Prostate gland (tissue), 2 donors: ENCODE measurements around the gene GLE1. TPM values are rescaled to one million over a fixed set of nuclear protein-coding genes. Genes with fewer than 3 reads are reported as not detected.

Source experiments
- DNase-seq: peaks from one replicate; pipeline ENCODE4 v3.0.0-alpha.2; 2019; ENCODE audit warnings: low spot score
- H3K27ac ChIP-seq, 2 donors: fragments of 200-600 bp; sonication (generic); 2 replicates each; pipeline ENCODE4 v1.5.1; 2017 to 2019
- H3K27me3 ChIP-seq: fragments of 200-600 bp; sonication (generic); replicated peaks from 2 replicates; pipeline ENCODE4 v1.5.1; 2019; ENCODE audit not compliant: insufficient read depth
- H3K36me3 ChIP-seq, 2 donors: fragments of 200-600 bp; sonication (generic); 1 replicate in 1 of 2; 2 replicates in 1 of 2; pipeline versions ENCODE4 v1.5.1 to v1.8.1; 2017 to 2019
- H3K4me1 ChIP-seq: fragments of 200-600 bp; sonication (generic); replicated peaks from 2 replicates; pipeline ENCODE4 v1.5.1; 2019
- H3K4me3 ChIP-seq, 2 donors: fragments of 200-600 bp; sonication (generic); 2 replicates each; pipeline ENCODE4 v1.5.1; 2017 to 2019
- H3K9me3 ChIP-seq: fragments of 200-600 bp; sonication (generic); 2 replicates; pipeline ENCODE4 v1.5.1; 2017
- CTCF ChIP-seq, 4 experiments: fragments of 200-600 bp in 2 of 4; fragments of 450-650 bp in 2 of 4; sonication (generic) in 2 of 4; IDR thresholded peaks; 1 replicate in 3 of 4; 2 replicates in 1 of 4; pipeline ENCODE4 v1.5.1; 2016 to 2019; ENCODE audit warnings: antibody characterized with exemption in 4 of 4, mild to moderate bottlenecking in 2 of 4, moderate library complexity in 2 of 4
- POLR2A ChIP-seq: fragments of 450-650 bp; IDR thresholded peaks from one replicate; pipeline ENCODE4 v1.6.1; 2016; ENCODE audit warnings: antibody characterized with exemption, mild to moderate bottlenecking
- POLR2AphosphoS5 ChIP-seq: sonication (generic); formaldehyde crosslinking; IDR thresholded peaks from one replicate; pipeline ENCODE4 v1.6.1; 2017; ENCODE audit warnings: antibody characterized with exemption
- WGBS: methylation state at CpG from one replicate; pipeline ENCODE4 v1.1.5; 2018; 5-methylcytosine and 5-hydroxymethylcytosine counted together
- intact Hi-C: fragments of 100-400 bp; cut with DNase I; formaldehyde crosslinking; loops from one replicate; pipeline ENCODE4 v1.14.2; 2022
- total RNA-seq, 2 donors: library from RNA; depleted of rRNA; stranded (reverse); fragments of >200 nt; gene quantifications; one replicate each; pipeline ENCODE4 v1.1.0, GENCODE V29; 2016

The GLE1 gene
- total RNA-seq, 2 donors from 2014 or later = 31.5 to 34.2 TPM

- DNase-seq = no peak
- no peak overlapping the region for H3K4me3 ChIP-seq
- H3K27ac ChIP-seq = no peak overlapping the region
- TF ChIP-seq CTCF (IDR thresholded peaks at IDR 0.05) (no peak), POLR2A (no peak), POLR2AphosphoS5 (no peak)
- H3K4me1 ChIP-seq = no peaks in the 10 kb centered on the region
- no peaks in the 10 kb centered on the region for H3K27me3 ChIP-seq
- 99% methylated on average over 7 of the region's 7 CpGs for WGBS
- no peaks in the 10 kb centered on the region for H3K9me3 ChIP-seq
- intact Hi-C loops = no loop called here
- H3K36me3 ChIP-seq = no peaks in the 10 kb centered on the region
Measured at GRCh38 chr9:128475867-128476266, 28.7 kb upstream of the GLE1 start.

GRCh38 chr9:128479262-128479661, 25.3 kb upstream of the GLE1 start:
- Histone ChIP-seq H3K27me3 (no peaks in the 10 kb centered on the region), H3K9me3 (no peaks in the 10 kb centered on the region), H3K36me3 (no peaks in the 10 kb centered on the region), H3K4me3 (no peak overlapping the region), H3K4me1 (no peaks in the 10 kb centered on the region), H3K27ac (no peak overlapping the region)
- WGBS = 87% methylated on average over 1 of the region's 1 CpG
- intact Hi-C loops = no loop called here
- DNase-seq = no peak
- TF ChIP-seq CTCF (IDR thresholded peaks at IDR 0.05) (no peak), POLR2AphosphoS5 (no peak), POLR2A (no peak)

- no peak overlapping the region for H3K4me3 ChIP-seq
- H3K27me3 ChIP-seq = no peaks in the 10 kb centered on the region
- WGBS = 95% methylated on average over 10 of the region's 10 CpGs
- no peak overlapping the region for H3K27ac ChIP-seq
- no peaks in the 10 kb centered on the region for H3K36me3 ChIP-seq
- H3K9me3 ChIP-seq = no peaks in the 10 kb centered on the region
- no peaks in the 10 kb centered on the region for H3K4me1 ChIP-seq
- intact Hi-C loops = no loop called here
- DNase-seq = no peak
- no peak for TF ChIP-seq CTCF (IDR thresholded peaks at IDR 0.05)
- no peak for TF ChIP-seq POLR2AphosphoS5
- TF ChIP-seq POLR2A = no peak
Measured at GRCh38 chr9:128481561-128481960, 23.0 kb upstream of the GLE1 start.

GRCh38 chr9:128482186-128482585, 22.3 kb upstream of the GLE1 start:
- intact Hi-C loops = no loop called here
- H3K4me1 ChIP-seq = no peaks in the 10 kb centered on the region
- no peak overlapping the region for H3K27ac ChIP-seq
- H3K9me3 ChIP-seq = no peaks in the 10 kb centered on the region
- no peaks in the 10 kb centered on the region for H3K27me3 ChIP-seq
- DNase-seq = no peak
- H3K4me3 ChIP-seq = no peak overlapping the region
- no peaks in the 10 kb centered on the region for H3K36me3 ChIP-seq
- 76% methylated on average over 7 of the region's 7 CpGs for WGBS
- TF ChIP-seq CTCF (IDR thresholded peaks at IDR 0.05) (no peak), POLR2AphosphoS5 (no peak), POLR2A (no peak)

- TF ChIP-seq POLR2A (no peak), CTCF (IDR thresholded peaks at IDR 0.05) (no peak)
- Histone ChIP-seq H3K4me3 (no peak overlapping the region), H3K27me3 (no peaks in the 10 kb centered on the region), H3K9me3 (no peaks in the 10 kb centered on the region), H3K36me3 (no peaks in the 10 kb centered on the region), H3K27ac (no peak overlapping the region), H3K4me1 (no peaks in the 10 kb centered on the region)
- no peak for DNase-seq
- intact Hi-C loops = no loop called here
- 92% methylated on average over 17 of the region's 17 CpGs for WGBS
Measured at GRCh38 chr9:128484686-128485413, 19.7 kb upstream of the GLE1 start.
